Fibroblast of skin of scalp (primary cell): ENCODE results near the gene ASH1L.
"Not testable (repeated sequence)": the region's sequence is repeated elsewhere in the genome, so short reads cannot be mapped to it uniquely, and the experiment has no call there.

Experiments
- DNase-seq: peaks from one replicate; pipeline ENCODE4 v3.0.0-alpha.2; 2013

ASH1L gene

GRCh38 chr1:155433128-155433830 is 129.3 kb downstream of the ASH1L start:
- not testable (repeated sequence) for DNase-seq

DNA sequence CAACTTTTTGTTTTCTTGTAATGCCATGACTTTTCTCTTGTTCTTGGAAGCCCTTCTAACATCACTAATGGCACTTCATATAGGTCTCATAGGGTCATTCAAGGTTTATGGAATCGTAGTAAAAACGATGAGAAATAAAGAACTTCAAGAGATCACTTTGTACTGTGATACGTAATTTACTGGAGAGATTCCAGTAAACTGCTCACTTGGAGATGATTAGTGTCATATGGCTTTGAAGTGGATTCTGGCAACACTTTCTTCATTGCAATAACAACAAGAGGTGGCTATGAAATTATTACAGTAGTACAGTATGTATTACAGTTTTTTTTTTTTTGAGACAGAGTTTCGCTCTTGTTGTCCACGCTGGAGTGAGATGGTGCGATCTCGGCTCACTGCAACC is 138.5 kb downstream of the ASH1L start:
- no peak for DNase-seq

DNA sequence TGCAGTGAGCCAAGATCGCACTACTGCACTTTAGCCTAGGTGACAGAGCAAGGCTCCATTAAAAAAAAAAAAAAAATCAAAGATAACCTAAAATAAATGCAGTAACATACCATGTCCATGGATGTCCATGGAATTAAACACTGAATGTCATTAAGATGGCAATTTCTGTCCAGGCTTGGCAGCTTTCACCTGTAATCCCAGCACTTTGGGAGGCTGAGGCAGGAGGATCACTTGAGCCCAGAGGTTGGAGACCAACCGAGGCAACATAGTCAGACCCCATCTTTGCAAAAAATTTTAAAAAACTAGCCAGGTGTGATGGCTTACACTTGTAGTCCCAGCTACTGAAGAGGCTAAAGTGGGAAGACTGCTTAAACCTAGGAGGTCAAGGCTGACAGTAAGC is 141.8 kb downstream of the ASH1L start:
- no peak for DNase-seq

- not testable (repeated sequence) for DNase-seq
Observed at GRCh38 chr1:155411840-155412239, 150.8 kb downstream of the ASH1L start.

DNA sequence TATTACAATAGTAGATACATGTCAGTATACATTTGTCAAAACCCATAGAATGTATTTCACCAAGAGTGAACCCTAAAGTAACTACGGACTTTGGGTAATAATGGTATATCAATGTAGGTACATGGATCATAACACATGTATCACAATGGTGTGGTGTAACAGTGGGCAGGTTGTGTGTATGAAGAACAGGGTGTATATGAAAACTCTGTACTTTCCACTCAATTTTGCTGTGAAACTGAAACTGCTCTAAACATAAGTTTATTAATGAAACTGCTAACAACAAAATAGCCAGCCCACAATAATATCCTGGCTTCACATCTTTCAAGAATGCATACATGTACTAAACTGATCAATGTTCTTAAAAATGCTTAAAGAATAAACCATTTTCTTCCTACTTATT is 151.7 kb downstream of the ASH1L start:
- no peak for DNase-seq

- no peak for DNase-seq
Observed at GRCh38 chr1:155396874-155397476, 165.6 kb downstream of the ASH1L start.

DNA sequence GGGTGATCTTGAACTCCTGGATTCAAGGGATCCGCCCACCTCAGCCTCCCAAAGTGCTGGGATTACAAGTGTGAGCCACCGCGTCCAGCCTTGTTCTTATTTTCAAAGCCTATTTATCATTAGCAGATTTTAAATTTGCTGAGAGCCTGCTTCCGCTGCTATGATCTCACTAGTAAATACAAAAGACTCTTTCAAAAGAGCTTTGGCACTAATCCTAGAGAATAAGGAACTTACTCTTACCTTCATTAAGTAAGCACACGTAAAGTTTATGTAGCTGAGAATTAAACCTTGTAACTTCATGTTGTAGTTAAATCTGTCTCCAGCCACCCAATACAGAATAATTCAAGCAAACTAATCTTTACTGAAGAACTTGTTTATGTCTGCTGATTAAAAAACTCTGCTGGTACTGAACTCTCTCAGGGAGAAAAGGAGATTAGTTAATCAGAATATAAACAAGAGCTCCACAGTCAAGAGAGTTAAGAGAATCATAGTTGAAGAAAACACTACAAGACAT is 169.6 kb downstream of the ASH1L start:
- DNase-seq = no peak

- no peak for DNase-seq
Observed at GRCh38 chr1:155389826-155390225, 172.8 kb downstream of the ASH1L start.

DNA sequence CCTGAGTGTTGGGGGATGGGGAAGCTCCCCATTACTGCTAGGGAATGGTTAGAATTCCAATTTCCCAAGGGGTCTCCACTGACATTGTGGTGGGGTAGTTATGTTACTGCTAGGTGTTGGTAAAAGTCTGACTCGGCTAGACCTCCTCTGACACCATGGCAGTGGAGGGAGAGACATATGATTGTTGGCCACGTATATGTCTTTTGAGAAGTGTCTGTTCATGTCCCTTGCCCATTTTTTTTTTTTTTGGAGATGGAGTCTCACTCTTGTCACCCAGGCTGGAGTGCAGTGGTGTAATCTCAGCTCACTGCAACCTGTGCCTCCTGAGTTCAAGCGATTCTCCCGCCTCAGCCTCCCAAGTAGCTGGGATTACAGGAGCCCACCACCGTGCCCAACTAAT is 176.8 kb downstream of the ASH1L start:
- not testable (repeated sequence) for DNase-seq

DNA sequence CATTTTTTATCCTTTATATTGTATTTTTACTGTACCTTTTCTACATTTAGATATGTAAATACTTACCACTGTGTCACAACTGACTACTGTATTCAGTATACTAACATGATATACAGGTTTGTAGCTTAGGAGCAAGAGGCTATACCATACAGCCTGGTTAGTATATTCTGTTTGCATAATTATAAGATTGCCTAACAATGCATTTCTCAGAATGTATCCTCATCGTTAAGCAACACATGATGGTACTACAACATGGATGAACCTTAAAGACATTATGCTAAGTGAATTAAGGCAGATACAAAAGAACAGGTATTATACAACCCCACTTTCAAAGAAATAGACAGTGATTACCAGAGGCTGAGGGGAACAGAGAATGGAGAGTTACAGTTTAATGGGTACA is 179.2 kb downstream of the ASH1L start:
- no peak for DNase-seq

GRCh38 chr1:155379631-155380090 is 182.9 kb downstream of the ASH1L start:
- DNase-seq = peak; percentile 81

DNA sequence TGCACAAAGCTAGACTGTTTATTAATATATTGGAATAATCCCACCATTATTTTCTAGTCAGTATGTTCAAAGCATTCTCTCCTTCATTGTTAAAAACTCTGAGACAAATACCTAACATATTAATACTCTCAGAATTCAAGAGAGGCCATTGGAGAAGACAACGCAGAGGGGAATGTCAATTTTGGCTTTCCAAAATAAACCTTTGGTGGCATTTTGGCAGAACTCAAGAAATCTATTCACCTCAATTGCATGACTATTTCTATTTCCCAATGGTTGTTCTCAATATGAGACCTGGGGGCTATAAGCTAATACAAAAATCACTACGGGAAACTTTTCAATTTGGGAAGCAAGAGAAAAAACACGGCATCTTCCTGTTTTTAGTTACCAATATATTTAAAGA is 183.4 kb downstream of the ASH1L start:
- DNase-seq = peak; percentile 18

DNA sequence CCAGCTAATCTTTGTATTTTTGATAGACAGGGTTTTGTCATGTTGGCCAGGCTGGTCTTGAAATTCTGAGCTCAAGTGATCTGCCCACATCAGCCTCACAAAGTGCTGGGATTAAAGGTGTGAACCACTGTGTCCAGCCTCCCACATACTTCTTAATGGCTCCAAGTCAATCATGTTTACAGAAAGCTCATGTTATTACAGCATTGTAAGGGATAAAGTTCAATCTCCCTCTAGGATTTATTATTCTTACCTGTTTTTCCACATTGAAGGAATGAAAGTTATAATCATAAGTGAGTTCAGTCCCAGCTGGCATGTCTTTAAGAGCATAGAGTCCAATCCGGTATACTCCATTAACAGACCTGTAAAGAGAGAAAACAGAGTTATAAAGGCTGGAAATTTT is 202.6 kb downstream of the ASH1L start:
- no peak for DNase-seq

DNA sequence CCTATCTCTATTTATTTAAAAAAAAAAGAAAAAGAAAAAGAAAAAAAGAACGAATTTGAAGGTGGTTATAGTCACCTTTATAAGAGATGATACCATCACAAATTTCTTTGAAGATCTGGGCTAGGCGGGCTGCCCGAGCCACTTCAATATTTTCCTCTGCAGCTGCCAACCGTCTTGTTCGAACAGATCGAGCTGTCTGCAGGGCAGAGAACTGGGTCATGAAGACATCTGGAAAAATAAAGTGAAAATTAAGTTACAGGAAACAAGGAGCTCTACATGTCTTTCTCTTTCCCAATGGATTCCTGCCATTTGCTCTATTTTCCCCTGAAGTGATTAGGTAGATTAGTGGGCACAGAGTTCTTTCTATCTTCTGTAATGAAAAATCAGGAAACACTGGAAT is 210.0 kb downstream of the ASH1L start:
- DNase-seq = no peak

GRCh38 chr1:155342842-155343241 is 219.8 kb downstream of the ASH1L start:
- no peak for DNase-seq

GRCh38 chr1:155339515-155340097 is 223.0 kb downstream of the ASH1L start:
- no peak for DNase-seq

GRCh38 chr1:155334962-155335361 is 227.6 kb downstream of the ASH1L start:
- DNase-seq = no peak

GRCh38 chr1:155329980-155330598 is 232.5 kb downstream of the ASH1L start:
- DNase-seq = no peak

DNA sequence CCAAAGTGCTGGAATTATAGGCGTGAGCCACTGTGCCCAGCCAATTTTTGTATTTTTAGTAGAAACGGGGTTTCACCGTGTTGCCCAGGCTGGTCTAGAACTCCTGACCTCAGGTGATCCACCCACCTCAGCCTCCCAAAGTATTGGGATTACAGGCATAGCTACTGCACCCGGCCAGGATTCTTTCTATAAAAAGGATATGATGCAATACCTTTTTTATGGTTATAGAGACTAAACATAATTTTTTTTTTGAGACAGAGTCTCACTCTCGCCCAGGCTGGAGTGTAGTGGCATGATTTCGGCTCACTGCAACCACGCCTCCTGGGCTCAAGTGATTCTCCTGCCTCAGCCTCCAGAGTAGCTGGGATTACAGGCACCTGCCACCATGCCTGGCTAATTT is 233.7 kb downstream of the ASH1L start:
- DNase-seq = not testable (repeated sequence)

DNA sequence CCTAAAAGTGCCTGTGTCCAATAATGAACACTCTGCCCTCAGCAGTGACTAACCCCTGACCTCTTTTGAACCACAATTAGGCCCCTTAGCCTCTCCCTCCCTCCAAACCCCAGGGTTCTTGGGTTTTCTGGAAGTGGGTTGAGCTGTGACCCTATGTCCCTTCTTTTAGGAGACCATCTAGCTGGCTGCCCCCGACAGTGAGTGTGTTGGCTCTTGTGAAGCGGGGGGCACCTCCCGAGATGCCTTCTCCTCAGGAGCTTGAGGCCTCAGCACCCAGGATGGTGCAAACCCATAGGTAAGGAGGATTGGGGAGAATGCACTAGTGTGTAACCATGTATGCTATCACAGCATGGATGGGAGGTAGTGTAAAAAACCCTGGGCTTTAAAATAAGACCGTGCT is 234.6 kb downstream of the ASH1L start:
- no peak for DNase-seq

- DNase-seq = no peak
Observed at GRCh38 chr1:155326631-155327037, 236.0 kb downstream of the ASH1L start.

- DNase-seq = no peak
Observed at GRCh38 chr1:155326020-155326526, 236.5 kb downstream of the ASH1L start.

- DNase-seq = no peak
Observed at GRCh38 chr1:155325603-155325893, 237.1 kb downstream of the ASH1L start.
